DND-41 (cell line): ENCODE measurements around the gene SCRN1.

Experiments used
- CTCF ChIP-seq: IDR thresholded peaks from 2 replicates; pipeline ENCODE4 v1.5.1; 2012; ENCODE audit warnings: borderline replicate concordance, low read length, moderate library complexity, mild to moderate bottlenecking; ENCODE audit not compliant: poor library complexity, severe bottlenecking; ENCODE audit errors: extremely low read depth
- EZH2 ChIP-seq: IDR thresholded peaks from 3 replicates; pipeline ENCODE4 v1.6.1; 2012; ENCODE audit warnings: borderline replicate concordance, low read depth, mild to moderate bottlenecking, moderate library complexity, low read length, inconsistent platforms; ENCODE audit not compliant: severe bottlenecking

GRCh38 chr7:29894256-29894655 lies 95.3 kb downstream of the SCRN1 start:
- TF ChIP-seq EZH2 (no peak), CTCF (no peak)
